ENCODE data around the gene KLK15.
A peak's percentile ranks its signal among the peaks of the same experiment; 100 is the strongest.
"Not testable (repeated sequence)": the region's sequence is repeated elsewhere in the genome, so short reads cannot be mapped to it uniquely, and the experiment has no call there.

Gene KLK15

DNA sequence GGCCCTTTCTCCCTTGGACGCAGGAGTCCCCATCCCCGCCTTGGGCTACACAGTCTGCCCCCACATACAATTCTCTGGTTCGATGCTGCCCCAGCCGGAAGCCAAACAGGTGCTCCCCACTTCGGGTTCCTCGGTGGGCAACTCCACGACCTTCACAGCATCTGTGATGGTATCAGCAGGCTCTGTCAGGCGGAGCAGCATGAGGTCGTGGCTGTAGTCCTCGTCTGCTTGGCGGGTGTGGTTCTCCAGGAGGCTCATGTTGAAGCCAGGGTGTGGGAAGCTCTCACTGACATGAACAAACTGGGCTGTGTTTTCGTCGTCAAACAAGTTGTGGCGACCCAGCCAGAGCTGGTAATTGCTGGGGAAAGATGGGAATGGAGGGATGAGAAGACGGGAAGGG, 13.3 kb downstream of the KLK15 start:
- FAIRE-seq = no peak

DNA sequence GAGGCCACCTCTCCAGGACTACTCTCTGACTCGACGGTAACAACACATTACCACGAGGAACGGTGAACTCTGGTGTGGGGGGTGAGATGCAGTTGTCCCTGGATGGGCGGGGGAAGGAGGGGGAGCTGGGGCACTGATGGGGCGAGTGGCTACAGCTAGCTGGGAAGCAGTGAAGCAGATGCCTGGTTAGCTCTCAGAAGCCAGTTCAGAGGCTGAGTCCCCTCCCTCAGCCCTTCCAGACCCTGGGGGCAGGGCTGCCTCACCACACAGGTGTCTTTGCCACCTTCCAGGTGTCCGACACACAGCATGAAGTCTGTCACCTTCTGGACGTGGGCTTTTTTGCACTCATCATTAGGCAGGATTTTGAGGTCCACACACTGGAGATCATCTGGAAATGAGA, 13.7 kb downstream of the KLK15 start:
- FAIRE-seq = no peak

DNA sequence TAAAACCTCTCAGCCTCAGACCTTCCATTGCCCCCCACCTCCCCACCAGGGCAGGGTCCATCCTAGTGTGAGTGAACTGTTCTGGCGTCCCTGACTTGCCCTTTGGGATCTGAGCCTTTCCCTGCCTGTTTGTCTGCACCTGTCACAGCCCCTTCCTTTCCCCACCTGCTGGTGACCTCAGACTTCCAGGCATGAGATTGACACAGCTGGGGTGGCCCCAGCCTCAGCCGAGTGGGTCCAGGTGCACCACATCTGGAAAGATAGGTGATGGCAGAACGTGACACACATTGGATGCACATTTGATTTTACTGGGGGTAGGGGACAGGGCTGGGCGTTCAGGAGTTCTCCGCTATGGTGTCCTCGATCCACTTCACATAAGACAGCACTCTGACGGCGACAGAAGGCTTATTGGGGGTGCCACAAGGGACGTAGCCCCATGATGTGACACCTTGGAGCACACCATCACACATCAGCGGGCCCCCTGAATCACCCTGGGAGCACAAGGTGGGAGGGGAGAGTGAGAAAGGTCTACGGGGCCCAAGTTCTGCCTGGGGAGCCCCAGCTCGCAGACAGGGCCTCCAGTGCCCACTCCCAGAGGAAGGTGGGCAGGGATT, 14.4 kb downstream of the KLK15 start:
- FAIRE-seq = no peak

DNA sequence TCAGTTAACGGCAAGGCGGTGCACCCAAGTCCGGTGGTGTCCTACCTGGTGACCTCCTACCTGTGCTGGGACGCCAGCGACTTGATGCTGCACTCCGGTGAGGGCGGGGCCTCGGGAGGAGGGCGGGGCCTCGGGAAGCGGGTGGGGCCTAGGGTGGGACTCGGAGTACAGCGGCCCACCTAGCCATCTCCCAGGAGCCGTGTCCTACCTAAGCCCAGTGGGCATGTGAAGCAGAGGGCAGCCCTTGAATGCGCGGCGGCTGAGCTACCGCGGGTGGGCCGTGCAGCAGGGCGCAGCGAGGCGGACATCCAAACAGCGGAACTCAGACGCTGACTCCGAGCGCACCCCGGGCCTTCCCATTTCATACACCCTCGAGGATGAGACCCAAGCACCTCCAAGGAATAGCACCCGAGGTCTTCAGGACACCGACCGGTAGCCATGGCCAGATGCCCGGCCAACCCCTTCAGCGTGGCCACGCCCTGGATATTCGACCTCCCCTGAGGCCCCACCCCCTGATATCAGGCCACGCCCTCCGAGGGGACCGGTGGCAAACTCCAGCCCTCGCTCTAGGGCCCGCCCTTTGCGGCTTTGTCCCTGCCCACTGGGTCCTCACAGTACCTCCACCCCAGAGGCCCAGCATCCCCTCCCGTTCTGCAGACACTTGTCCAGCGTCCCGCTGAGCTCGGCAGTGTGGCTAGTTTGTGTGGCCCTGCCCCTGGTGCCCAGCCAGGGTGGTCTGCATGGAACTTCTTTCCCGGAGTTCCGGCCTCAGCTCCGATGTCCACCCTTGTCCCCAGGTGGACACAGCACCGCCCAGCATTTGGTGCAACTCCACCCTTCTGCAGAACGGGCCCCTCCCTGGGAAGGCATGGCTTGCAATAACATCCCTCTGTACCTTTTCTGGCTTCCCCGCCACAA, 15.2 kb downstream of the KLK15 start:
- no peak for FAIRE-seq

GRCh38 chr19:50815439-50815838, 17.9 kb downstream of the KLK15 start:
- FAIRE-seq = no peak

- no peak for FAIRE-seq
Measured at GRCh38 chr19:50814883-50815282, 18.5 kb downstream of the KLK15 start.

- FAIRE-seq = no peak
Measured at GRCh38 chr19:50812474-50812873, 20.9 kb downstream of the KLK15 start.

DNA sequence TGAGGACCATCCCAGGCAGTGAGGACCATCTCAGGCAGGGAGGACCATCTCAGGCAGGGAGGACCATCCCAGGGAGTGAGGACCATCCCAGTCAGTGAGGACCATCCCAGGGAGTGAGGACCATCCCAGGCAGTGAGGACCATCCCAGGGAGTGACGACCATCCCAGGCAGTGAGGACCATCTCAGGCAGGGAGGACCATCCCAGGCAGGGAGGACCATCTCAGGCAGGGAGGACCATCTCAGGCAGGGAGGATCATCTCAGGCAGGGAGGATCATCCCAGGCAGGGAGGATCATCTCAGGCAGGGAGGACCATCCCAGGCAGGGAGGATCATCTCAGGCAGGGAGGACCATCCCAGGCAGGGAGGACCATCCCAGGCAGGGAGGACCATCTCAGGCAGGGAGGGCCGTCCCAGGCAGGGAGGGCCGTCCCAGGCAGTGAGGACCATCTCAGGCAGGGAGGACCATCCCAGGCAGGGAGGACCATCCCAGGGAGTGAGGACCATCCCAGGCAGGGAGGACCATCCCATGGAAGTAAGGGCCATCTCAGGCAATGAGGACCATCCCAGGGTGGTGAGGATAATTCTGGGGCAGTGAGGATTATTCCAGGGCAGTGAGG, 21.6 kb downstream of the KLK15 start:
- FAIRE-seq = not testable (repeated sequence)

DNA sequence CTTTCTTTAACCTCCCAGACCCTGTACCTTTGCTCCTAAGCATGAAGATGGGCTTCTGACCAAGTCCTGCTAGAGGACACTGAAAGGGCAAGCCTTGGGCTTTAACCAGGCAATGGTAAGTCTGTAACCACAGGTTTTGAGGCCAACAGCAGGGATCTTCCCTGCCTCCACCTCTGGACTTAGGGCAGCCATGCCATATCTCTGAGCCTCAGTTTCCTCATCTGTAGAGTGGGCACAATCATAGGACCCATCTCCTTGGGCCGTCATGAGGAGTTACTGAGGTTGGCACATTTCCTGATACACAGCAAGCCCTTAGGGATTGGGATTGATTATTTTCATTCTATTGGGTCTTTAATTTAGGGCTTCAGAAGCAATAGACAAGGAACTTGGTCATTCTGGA, 24.5 kb downstream of the KLK15 start:
- no peak for FAIRE-seq

DNA sequence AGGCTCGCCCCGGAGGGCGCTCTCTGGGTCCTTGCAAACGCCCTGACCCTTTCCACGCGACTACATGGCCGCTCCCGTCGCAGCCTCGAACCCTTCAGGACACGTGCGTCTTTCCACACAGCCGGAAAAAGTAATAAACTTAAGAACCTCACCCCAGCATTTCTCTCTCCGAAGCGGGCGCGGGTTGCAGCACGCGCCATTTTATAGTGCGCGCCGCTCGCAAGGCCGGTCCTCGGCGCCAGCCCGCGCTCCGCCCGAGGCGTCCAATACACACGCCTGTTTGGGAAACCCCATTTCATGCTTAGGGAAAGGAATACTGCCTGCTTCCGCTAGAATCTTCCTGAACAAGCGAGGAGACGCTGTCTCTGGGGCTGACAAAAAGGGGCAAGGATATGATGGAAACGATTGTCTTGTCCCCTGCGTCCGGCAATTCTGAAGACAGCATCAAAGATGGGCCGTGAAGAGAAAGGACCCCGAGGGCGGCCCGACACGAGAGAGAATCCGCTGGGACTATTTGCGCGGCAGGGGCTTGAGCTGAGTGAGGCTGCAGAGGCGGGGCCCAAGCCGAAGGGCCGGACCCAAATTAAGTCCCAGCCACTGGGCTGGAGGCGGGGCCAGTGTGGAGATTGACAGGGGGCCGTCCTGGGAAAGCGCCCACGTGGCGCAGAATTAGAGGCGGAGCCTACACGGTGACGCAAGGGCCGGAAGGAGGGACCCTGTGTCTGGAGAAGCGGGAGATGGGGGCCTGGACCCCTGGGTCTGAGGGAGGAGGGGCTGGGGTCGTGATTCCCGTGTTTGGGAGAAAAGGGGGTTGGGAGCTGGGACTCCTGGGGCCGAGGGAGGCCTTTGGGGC, 28.7 kb downstream of the KLK15 start:
- FAIRE-seq = peak; percentile 92

- FAIRE-seq = no peak
Measured at GRCh38 chr19:50803633-50804419, 29.5 kb downstream of the KLK15 start.

DNA sequence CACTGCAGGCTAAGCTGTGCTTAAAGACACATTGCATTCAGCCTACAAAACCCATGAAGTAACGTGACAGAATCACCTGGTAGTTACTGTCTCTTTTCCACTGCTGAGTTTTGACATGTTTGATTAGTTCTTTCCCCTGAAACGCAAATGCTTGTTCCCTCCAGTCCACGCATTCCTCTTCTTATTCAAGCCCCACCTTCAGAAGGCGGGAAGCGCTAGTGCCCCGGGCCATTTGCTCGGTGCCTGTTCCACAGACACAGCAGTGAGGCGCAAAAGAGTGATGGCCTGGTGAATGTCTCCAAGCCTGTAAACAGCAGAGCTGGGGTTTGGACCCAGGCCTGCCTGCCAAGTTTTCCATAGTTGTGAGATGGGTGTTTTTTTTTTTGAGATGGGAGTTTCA, 32.3 kb downstream of the KLK15 start:
- no peak for FAIRE-seq

DNA sequence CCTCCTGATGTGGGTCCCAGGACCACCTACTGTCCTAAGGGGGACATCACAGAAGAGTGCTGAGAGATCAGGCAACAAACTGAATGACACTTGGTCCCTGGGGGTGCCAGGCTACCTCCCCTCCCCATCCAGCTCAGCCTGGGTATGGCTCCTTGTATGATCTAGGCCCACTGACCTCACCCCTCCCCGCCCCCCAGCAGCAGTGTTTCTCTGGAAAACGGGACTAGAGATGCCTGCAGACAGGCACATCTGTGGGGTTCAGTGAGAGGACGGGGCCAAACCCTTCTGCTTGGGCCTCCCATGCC, 33.9 kb downstream of the KLK15 start:
- FAIRE-seq = no peak

GRCh38 chr19:50798659-50799546, 34.5 kb downstream of the KLK15 start:
- no peak for FAIRE-seq

GRCh38 chr19:50797781-50798658, 35.4 kb downstream of the KLK15 start:
- FAIRE-seq = no peak

- no peak for FAIRE-seq
Measured at GRCh38 chr19:50797429-50797780, 36.0 kb downstream of the KLK15 start.

- FAIRE-seq = no peak
Measured at GRCh38 chr19:50796634-50797428, 36.5 kb downstream of the KLK15 start.

DNA sequence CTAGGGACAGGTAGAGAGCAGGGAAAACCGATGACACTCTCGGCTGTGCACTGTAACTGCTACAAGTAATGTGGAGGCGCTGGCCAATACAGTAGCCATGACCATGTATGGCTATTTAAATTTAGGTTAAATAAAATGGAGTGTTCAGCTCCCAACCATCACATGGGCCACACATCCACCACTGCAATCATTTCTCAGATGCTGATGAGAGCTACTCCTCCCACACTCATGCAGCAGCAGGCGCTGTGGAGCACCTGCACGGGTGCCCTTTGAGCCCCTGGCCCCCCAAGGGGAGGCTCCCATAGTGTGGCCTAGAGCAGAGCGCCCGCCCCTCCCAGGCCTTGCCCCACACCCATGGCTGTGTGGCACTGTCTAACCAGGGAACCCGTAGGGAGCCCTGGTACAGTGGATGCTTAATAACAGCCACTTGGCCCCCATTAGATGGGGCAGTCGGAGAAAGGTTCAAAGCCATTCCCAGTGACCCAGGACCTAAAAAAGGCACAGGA, 37.2 kb downstream of the KLK15 start:
- FAIRE-seq = no peak

DNA sequence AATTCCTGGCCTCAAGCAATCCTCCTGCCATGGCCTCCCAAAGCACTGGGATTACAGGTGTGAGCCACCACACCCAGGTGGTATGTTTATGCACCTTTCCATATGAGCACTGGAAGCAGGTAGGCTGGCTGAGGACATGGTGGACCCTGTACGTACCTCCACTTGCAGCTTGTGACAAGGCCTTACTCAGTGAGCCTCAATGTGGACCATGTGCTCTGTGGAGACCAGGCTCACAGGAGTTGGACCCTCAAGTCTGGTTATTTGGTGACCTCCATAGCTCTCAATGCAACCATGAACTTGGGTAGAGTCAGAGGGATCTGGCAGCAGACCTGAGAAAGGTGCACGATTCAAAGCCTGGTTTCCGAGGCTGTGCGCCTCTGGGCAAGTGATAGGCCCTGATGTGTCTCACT, 37.7 kb downstream of the KLK15 start:
- no peak for FAIRE-seq
